Urothelium cell line (cell line): Measurements from ENCODE around the gene PRG3.

Experiments used
- DNase-seq: peaks from one replicate; pipeline ENCODE4 v3.0.0; 2011; ENCODE audit warnings: low spot score, mixed read lengths
- FAIRE-seq: peaks from 2 replicates; lab custom pipeline; 2011; peaks lifted over from hg19 to GRCh38; lab: Jason Lieb, UNC

The PRG3 gene, protein sequence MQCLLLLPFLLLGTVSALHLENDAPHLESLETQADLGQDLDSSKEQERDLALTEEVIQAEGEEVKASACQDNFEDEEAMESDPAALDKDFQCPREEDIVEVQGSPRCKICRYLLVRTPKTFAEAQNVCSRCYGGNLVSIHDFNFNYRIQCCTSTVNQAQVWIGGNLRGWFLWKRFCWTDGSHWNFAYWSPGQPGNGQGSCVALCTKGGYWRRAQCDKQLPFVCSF

GRCh38 chr11:57380975-57381374 is at the start of gene PRG3:
Gene PRG3 (minus strand): TSS chr11:57381150. CDS start chr11:57380708, 442 bp downstream.
- DNase-seq (no peak), FAIRE-seq (no peak)

DNA sequence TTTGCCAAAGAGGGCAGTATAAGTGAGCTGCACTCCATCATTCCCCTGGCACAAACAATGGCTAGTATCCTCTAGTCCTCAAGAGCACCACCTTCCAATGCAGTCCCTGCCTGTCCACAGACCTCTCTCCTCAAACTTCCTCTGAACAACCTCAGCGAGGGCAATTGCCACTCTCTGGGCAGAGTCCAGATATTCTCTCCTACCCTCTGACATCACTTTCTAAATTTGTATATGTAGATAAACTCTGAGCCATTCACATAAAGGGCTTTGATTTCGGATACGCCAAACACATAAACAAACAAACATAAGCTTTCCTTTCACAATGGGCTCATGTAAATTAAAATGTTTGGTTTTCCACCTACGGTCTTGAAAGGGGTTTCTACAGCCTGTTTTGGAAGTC is 49.0 kb upstream of the PRG3 start:
- no peak for DNase-seq
- no peak for FAIRE-seq

DNA sequence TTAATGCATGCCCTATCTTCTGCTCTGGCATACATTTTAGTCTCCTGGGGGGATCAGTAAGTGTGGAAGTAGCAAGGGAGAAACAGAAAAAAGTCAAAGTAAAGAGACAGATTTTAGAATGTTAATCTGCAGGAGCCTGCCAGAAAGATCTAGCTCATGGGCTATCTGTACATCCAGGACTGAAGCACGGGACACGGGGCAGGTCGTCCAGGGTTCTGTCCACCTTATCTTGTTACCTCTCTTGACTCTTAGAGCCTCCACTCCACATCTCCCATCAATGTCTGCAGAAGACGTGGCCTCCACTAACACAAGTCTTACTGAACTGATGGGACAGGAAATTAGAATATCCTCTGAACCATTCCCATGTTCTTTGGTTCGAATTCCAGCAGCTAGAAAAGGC is 47.7 kb upstream of the PRG3 start:
- DNase-seq: no peak
- FAIRE-seq: no peak

DNA sequence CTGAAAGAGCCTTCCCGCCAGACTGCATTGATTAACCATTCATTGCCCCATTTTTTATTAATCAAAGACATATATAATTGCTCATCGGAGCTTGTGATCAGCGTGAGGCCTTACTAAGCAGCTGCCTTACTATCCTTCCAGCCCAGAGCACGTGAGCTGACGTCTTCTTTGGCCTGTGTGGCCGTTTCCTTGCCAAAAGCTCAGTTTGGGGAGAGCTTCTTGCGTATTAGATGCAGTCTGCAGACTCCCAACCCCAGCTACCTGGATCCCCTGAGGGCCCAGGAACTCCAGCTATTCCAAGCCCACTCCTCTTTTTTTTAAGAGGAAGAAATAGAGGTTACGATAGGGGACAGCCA is 46.8 kb upstream of the PRG3 start:
- FAIRE-seq (no peak), DNase-seq (no peak)

- DNase-seq (peak; percentile 84), FAIRE-seq (no peak)
These were observed 46.2 kb upstream of the PRG3 start, which contains the start of gene SLC43A3 for GRCh38 chr11:57426929-57427726. Gene SLC43A3 (minus strand): TSS chr11:57427121. CDS start chr11:57426172, 949 bp downstream.

GRCh38 chr11:57426439-57426928 is 45.5 kb upstream of the PRG3 start:
- no peak for DNase-seq
- no peak for FAIRE-seq

- FAIRE-seq (no peak), DNase-seq (no peak)
These were observed 44.9 kb upstream of the PRG3 start for GRCh38 chr11:57425565-57426438.

DNA sequence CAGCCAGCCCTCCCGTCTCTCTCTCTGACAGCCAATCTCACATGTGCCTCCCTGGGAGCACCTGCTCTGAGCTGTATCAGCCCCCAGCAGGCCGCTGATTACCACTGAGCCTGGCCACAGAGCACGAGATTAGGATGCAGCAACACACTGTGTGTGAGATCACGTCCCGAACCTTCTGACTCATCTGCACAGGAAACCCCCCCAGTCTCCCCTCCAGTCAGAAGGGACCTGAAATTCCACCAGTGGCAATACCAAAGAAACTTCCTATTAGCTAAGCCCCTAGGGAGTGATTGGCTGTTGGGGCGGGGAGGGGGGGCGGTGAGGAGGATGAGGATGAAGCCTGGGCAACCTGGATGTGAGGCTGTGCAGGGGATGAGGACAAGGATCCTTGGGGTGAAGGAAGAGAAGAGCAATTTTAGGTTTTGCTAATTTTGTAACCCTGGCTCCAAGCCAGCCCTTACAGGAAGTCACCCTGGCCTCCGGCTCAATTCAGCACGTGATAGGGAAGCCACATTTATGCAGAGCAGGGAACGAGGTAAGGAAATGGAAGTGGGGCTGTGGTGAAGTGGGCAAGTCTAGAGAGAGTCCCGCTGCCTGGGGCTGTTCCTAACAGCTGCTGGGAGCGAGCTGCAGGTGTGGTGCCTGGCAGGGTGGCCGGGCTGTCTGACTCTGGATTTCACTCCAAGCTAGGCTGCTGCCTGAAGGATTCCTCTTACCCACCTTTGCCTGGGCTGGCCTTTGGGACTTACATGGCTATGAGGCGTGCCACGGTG is 44.0 kb upstream of the PRG3 start:
- FAIRE-seq: peak; percentile 90
- peak; percentile 84 for DNase-seq

DNA sequence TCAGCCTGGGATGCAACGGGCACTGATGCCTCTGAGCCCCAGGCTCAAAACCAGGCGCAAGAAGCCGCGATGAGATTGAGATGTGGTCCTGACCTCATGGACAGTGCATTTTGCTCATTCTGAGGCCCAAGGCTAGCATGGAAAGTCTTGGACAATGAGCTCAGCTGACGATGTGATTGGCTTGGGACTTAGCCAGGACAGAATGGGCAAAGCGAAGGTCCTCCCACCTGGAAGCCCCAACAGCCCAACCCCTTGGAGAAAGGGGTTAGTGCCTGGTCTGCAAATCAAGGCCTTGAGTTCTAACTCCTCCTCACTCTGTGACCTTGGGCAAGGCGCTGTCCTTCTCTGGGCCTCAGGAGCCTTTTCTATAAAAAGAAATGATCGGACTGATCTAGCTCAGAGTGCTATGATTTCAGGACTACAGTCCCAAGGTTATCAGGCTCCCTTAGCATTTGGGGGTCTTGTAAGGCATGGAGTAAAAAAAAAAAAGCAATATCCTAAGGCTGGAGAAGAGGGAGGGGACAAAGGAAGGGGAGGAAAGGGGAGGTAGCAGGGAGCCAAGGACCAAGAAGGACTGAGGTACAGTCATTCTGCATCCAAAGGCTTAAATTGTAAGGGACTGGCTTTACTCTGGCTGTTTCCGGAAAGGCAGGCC is 43.3 kb upstream of the PRG3 start:
- DNase-seq: no peak
- no peak for FAIRE-seq

- no peak for DNase-seq
- no peak for FAIRE-seq
These were observed 41.7 kb upstream of the PRG3 start for GRCh38 chr11:57422669-57423068.

- DNase-seq (no peak), FAIRE-seq (no peak)
These were observed 40.9 kb upstream of the PRG3 start for GRCh38 chr11:57421805-57422204.

DNA sequence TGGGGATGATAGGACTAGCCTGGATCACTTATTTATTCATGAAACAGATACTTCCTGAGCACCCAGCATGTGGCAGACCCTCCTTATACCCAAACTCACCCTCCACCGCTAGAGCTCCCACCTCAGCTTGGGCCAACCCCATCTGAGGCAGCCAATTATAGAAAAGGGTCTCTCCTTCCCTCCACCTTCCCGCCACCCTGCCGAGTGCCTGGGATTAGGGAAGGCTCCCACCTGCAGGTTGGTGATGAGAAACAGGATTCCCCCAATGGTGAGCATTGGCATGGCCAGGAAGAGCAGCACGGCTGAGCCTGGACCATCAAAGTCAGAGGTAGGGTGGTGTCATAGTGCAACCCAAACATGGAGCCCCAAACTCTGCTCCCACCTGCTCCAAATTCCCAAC is 40.1 kb upstream of the PRG3 start:
- DNase-seq (no peak), FAIRE-seq (no peak)

DNA sequence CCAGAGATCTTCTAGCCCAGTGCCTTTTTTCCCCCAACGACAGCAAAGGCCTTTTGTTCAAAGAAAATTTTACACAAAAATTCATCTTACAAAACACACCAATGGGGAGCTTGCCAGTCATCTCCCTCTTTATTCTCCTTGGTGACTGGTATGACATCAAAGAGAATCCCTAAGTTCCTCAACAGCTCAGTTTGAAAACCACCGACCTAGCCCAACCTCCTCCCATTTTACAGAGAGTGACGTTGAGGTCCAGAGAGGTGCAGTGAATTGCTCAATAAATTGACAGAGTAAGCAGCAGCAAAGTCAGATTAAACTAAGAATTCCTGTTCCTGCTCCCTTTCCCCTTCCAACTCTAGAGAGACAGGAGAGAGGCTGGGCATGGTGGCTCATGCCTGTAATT is 38.2 kb upstream of the PRG3 start:
- no peak for DNase-seq
- no peak for FAIRE-seq

DNA sequence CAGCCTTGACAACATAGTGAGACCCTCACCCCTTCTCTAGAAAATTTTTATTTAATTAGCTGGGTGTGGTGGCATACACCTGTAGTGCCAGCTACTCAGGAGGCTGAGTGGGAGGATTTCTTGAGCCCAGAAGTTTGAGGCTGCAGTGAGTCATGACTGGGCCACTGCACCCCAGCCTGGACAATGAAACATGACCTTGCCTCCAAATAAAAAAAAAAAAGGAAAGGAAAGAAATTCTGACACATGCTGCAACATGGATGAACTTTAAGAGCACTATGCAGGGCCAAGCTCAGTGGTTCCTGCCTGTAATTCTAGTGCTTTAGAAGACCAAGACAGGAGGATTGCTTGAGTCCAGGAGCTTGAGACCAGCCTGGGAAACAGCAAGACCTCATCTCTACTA is 37.2 kb upstream of the PRG3 start:
- FAIRE-seq (no peak), DNase-seq (no peak)

- no peak for FAIRE-seq
- no peak for DNase-seq
These were observed 36.1 kb upstream of the PRG3 start for GRCh38 chr11:57417056-57417455.

DNA sequence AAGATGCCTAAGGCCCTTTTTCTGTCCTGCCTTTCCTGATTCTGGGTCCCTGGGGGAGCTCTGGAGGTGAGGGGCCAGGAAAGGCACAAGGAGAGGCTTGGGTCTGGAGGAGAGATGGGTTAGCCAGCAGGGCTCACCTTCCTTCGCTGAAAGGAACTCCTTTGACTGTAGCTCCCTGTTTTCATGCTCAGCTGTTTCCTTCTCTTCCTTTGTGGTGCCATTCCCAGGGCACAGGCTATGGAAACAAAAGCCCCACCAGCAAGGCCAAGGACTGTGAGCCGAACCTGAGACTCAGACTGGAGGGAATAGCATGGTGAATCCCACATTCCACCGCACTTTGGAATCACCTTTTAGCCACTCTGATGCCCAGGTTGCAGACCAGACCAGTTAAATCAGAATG is 35.5 kb upstream of the PRG3 start:
- FAIRE-seq: no peak

GRCh38 chr11:57414612-57415212 is 33.8 kb upstream of the PRG3 start:
- DNase-seq: no peak
- FAIRE-seq: no peak

More for the DNA sequence above, 35.5 kb upstream of the PRG3 start:
- DNase-seq: no peak

DNA sequence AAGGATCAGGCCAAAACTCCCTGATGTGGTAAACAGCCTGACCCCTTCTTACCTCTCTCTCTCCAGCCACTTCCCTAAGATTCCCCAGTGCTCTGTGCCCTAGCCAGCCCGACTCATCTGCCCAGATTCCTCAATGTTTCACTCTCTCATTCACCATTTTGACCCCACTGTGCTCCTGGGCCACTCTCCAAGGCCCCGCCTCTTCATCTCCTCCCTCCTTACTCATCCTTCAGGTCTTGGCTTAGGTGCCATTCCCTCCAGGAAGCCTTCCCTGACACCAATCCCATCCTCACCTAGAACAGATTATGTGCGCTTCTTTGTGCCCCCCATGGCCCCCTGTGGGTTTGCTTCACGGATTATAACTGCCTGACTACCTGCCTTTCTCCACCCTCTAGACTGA is 32.7 kb upstream of the PRG3 start:
- DNase-seq (no peak), FAIRE-seq (no peak)

- DNase-seq (no peak), FAIRE-seq (no peak)
These were observed 29.3 kb upstream of the PRG3 start for GRCh38 chr11:57410287-57410686.
